ENCODE data around the gene HSPA14.
"Not testable (repeated sequence)": the region's sequence is repeated elsewhere in the genome, so short reads cannot be mapped to it uniquely, and the experiment has no call there.

HSPA14 gene

DNA sequence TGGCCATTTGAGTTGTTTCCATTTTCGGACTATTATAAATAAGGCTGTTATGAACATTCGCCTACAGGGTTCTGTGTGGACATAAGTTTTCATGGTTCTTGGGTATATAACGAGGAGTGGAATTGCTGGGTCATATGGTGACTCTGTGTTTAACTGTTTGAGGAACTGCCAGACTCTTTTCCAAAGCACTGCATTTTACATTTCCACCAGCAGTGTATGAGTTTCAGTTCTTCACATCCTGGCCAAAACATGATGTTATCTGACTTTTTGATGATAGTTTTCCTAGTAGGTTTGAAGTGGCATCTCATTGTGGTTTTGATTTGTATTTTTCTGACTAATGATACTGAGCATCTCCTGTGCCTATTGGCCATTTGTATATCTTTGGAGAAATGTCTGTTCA, 46.0 kb downstream of the HSPA14 start:
- no peak for DNase-seq

DNA sequence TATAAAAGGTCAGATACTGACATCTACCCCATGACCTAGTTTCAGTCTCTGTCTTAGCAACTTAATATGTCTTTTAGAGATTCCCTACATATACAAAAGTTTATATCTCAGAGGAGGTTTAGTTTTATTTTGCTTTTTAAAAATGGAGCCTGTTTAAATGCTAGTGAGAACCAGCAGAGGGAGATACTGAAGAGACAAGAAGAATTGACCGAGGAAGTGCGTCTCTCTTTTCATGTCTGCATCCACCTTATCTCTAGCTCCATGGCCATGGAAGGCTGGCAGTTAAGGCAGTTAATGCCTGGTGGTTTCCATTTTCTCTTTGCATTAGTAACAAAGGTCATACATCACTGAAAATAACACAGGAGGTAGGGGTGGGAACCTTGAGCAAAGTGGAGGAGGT, 51.2 kb downstream of the HSPA14 start:
- DNase-seq: no peak

DNA sequence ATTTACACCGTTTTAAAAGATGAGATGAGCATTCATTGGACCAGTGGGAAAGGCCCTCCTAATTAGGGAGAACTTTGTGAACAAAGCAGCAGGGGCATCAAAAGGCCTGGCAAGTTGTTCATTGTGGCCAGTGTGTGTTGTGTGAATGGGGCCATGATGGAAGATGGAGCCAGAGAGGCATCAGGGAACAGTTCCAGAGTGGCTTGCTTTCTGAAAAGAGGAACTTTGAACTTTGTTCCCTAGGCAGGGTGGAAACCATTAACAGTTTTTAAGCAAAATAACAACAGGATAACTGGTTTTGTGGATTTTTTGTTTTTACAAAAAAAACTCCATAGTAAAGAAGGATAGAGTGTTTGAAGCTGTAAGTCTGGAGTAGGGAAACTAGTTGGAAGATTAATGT, 53.0 kb downstream of the HSPA14 start:
- no peak for DNase-seq

DNA sequence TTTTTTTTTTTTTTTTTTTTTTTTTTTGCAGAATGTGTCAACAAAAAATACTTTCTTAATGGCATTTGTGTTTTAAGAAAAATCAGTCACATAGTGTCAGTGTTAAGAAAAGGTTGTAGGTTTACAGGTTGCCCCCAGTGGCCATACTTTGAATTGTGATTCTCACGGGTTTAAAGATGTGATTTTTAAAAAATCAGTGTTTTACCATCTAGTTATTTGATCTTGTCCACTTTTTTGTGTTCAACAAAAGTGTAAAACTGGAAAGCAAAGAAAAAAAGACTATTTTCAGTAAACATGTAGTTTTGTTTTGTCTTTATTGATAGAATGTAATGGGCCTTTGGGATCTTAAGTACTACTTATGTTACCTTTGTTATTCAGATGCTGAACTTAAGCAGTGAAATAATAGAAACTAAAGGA, 66.2 kb downstream of the HSPA14 start:
- DNase-seq: no peak

DNA sequence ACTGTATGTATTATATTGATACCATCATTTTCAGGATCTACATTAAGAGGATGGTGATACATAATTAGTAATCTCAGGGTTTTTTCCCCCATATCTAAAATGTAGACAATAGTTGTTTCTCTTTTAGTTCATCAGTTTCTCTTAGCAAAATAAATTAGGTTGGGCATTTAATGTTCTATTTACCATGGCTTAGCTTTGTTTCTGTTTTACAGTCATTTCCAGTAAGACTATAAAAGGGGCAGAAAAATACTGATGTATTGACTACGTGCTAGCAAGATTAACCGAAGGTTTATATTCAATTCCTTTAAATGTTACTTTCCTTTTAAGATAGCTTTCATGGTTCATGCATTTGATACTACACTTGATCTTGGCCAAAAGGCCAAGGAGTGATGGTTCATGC, 66.8 kb downstream of the HSPA14 start:
- no peak for DNase-seq

DNA sequence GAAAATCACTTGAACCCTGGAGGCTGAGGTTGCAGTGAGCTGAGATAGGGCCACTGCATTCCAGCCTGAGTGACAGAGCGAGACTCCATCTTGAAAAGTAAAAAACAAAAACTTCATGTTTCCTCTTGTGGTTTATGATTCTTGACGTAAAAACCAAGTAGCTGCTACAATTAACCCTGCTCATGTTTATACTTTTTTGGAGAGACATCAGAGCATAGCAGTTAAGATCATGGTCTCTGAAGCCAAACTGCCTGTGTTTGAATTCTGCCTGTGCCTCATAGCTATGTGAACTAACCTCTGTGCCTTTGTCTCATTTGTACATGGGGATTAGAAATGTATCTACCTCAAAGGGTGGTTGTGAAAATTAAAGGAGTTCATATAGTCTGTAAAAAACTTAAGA, 67.8 kb downstream of the HSPA14 start:
- DNase-seq: no peak

DNA sequence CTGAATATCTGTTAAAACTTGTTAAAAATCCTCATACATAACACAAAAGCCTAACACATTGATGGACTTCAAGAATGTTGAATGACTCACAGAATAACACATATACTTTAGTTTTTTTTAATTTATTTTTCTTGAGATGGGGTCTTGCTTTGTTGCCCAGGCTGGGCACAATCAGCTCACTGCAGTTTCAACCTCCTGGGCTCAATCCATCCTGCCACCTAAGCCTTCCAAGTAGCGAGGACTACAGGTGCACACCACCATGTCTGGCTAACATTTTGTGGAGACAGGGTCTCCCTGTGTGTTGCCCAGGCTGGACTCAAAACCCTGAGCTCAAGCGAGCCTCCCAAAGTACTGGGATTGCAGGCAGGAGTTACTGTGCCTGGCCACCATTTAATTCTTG, 68.7 kb downstream of the HSPA14 start:
- DNase-seq: no peak

DNA sequence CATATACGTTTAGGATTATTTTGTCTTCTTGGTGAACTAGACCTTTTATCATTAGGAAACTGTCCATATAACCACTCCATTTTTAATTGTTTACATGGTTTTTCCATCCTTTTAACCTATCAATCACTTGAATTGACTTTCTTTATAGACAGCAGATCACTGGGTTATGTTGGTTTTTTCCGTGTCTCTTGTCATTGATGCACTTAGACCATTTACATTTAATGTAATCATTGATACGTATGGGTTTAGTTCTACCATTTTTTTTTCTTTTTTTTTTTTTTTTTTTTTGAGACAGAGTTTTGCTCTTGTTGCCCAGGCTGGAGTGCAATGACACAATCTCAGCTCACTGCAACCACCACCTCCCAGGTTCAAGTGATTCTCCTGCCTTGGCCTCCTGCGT, 69.5 kb downstream of the HSPA14 start:
- DNase-seq: not testable (repeated sequence)

DNA sequence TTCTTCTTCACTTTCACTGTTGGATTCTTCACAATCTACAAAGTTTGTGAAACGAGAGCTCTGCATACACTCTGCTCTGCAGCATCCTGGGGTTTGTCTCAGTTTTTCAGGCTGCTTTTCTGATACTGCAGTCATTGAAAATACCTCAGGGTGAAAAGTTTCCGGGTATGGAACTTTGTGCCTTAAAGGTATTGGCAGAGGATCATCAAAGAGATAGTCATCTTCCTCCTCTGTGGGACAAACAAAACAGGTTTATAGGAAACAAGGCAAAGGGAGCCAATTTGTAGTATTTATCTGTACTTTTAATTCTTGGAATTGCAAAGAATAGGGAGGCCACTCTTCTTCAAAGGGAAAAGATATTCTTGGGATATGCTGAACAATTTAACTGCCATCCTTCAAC, 71.0 kb downstream of the HSPA14 start:
- DNase-seq: no peak

DNA sequence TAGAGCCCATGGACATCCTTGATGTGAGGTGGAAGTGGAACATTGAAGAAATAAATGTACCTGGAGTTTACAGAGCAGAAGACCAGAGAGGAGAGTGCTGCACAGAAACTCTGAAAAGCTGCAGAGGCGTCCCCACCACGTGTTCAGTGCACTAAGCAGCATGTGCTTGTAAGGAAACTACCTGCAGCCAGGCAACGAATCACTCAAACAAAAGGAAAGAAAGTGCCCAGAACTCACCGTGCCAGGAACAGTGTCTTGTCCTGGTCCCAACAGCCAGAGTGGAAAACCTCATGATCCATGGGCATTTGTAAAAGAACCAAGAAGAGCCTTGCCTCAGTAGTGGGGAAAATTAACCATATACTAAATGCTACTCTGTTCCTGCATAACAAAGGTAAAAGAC, 72.8 kb downstream of the HSPA14 start:
- DNase-seq: no peak

DNA sequence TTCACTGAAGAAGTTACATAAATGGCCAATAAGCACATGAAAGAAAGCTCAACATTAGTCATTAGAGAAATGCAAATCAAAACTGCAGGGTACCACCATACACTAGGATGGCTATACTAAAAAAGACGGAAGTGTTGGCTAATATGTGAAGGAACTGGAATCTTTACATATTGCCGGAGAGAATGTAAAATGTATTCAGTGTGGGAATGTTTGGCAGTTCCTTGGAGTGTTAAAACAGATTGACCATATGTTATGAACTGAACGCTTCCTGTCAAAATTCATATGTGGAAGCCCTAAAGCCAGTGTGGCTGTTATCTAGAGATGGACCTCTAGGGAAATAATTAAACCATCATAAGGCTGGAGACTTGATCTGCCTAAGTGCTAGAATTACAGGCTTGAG, 73.7 kb downstream of the HSPA14 start:
- no peak for DNase-seq

DNA sequence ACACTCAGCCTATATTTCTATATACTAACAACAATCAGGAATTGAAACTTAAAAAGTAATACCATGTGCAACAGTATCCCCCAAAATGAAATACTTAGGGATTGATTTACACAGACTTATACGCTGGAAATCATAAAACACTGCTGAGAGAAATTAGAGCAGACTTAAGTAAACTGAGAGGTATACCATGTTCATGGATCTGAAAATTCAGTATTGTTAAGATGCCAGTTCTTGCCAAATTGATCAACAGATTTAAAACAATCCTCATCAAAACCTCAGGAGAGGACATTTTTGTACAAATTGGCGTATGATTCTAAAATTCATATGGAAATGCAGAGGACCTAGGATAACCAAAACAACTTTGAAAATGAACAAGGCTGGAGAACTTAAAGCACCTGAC, 78.5 kb downstream of the HSPA14 start:
- DNase-seq: no peak

DNA sequence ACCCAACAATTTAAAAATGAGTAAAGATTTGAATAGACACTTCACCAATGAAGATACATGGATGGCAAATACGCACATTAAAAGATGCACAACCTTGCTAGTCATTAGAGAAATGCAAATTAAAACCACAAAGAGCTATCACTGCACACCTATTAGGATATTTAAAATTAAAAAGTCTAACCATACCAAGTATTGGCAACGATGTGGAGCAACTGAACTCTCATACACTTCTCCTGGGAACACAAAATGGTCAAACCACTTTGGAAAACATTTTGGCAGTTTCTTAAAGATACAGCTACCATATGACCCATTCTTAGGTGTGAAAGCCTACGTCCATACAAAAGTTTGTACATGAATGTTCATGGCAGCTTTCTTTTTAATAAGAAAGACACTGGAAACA, 79.7 kb downstream of the HSPA14 start:
- DNase-seq: no peak

DNA sequence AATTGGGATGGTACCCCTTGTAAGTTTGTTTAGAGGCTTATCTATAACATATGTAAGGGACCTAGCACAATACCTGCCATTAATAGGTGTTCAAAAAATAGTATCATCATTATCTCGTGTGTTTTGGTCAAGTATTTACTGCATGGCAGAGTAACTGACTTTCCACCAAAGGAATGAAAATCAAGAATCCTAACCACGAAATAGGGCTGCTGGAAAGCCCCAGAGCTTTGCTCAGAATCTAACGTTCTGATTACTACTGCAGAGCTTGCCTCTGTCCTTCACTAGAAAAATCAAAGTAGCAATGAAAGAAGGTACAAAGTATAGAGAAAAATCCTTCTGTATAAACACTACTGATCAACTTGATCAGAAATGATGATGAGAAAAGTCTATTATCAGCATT, 80.9 kb downstream of the HSPA14 start:
- no peak for DNase-seq

Measured in GOT3 (cell line).